ENCODE measurements around the gene ESR1. TPM values are rescaled to one million over a fixed set of nuclear protein-coding genes. Genes with fewer than 3 reads are reported as not detected.
"Not testable (repeated sequence)": the region's sequence is repeated elsewhere in the genome, so short reads cannot be mapped to it uniquely, and the experiment has no call there.

ESR1 gene
- total and polyA plus RNA-seq, 2 donors from 2014 or later, result 1.1 to 5.2 TPM

DNA sequence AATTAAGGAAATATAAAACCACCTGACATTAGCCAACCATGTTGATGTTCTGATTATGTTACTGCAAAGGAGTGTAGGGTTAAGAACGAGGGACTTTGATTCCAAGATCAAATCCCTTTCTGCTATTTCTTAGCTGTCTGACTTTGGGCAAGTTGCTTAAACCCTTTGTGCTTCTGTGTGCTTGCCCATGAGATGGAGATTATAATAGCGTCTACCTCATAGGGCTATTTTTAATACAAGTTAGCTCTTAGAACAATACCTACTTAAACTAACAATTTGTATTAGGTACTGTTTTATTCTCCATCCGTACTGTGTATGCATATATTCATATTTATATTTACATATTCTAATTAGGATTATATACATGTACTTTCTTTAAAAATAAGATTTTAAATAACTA, 263.8 kb downstream of the ESR1 start:
- TF ChIP-seq CTCF (IDR thresholded peaks at IDR 0.05; ENCODE audit: borderline replicate concordance, extremely low read depth, insufficient read depth), result no peak
- H3K27me3 ChIP-seq (ENCODE audit: control insufficient read depth, insufficient read depth, low read length), result no peaks in the 10 kb centered on the region
- H3K27ac ChIP-seq (ENCODE audit: low read depth in 2 of 2, low read length in 2 of 2), result no peak overlapping the region
- H3K4me1 ChIP-seq (ENCODE audit: control insufficient read depth in 2 of 3, insufficient read depth in 2 of 3, low read depth in 1 of 3, low read length in 3 of 3), result no peaks in the 10 kb centered on the region
- no peak overlapping the region for H3K4me3 ChIP-seq (ENCODE audit: low read length in 3 of 3)
- peaks cover 0 to 10% (median 0%) of the 10 kb centered on the region in 3 donors for H3K9me3 ChIP-seq (ENCODE audit: control insufficient read depth in 2 of 3, insufficient read depth in 1 of 3, low read length in 3 of 3)
- no peak overlapping the region for H3K9ac ChIP-seq (ENCODE audit: low read length in 3 of 3)
- no peaks in the 10 kb centered on the region for H3K36me3 ChIP-seq (ENCODE audit: control insufficient read depth in 2 of 3, insufficient read depth in 3 of 3, low read length in 3 of 3)
- intact Hi-C loops (cut with DNase I), result no loop called here
- FAIRE-seq (no peak), DNase-seq (no peak)

GRCh38 chr6:152071843-152072242, 264.4 kb downstream of the ESR1 start:
- no peak overlapping the region for H3K4me3 ChIP-seq (ENCODE audit: low read length in 3 of 3)
- no peak for TF ChIP-seq CTCF (IDR thresholded peaks at IDR 0.05; ENCODE audit: borderline replicate concordance, extremely low read depth, insufficient read depth)
- intact Hi-C loops (cut with DNase I), result no loop called here

DNA sequence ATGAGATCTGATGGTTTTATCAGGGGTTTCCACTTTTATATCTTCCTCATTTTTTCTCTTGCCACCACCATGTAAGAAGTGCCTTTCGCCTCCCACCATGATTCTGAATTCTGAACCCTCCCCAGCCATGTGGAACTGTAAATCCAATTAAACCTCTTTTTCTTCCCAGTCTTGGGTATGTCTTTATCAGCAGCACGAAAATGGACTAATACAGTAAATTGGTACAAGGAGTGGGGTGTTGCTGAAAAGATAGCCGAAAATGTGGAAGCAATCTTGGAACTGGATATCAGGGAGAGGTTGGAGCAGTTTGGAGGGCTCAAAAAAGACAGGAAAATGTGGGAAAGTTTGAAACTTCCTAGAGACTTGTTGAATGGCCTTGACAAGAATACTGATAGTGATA, 268.8 kb downstream of the ESR1 start:
- DNase-seq; H3K36me3 ChIP-seq (ENCODE audit: control insufficient read depth in 2 of 3, insufficient read depth in 3 of 3, low read length in 3 of 3); H3K9ac ChIP-seq (ENCODE audit: low read length in 3 of 3); intact Hi-C loops (cut with DNase I); FAIRE-seq; H3K27ac ChIP-seq (ENCODE audit: low read depth in 2 of 2, low read length in 2 of 2); H3K4me3 ChIP-seq (ENCODE audit: low read length in 3 of 3); H3K4me1 ChIP-seq (ENCODE audit: control insufficient read depth in 2 of 3, insufficient read depth in 2 of 3, low read depth in 1 of 3, low read length in 3 of 3); H3K27me3 ChIP-seq (ENCODE audit: control insufficient read depth, insufficient read depth, low read length): not testable (repeated sequence)
- H3K9me3 ChIP-seq (ENCODE audit: control insufficient read depth in 2 of 3, insufficient read depth in 1 of 3, low read length in 3 of 3), result peaks cover 0 to 13% (median 0%) of the 10 kb centered on the region in 3 donors

More at GRCh38 chr6:152071843-152072242, 264.4 kb downstream of the ESR1 start:
- Histone ChIP-seq H3K9me3 (ENCODE audit: control insufficient read depth in 2 of 3, insufficient read depth in 1 of 3, low read length in 3 of 3) (peaks cover 0 to 13% (median 0%) of the 10 kb centered on the region in 3 donors), H3K36me3 (ENCODE audit: control insufficient read depth in 2 of 3, insufficient read depth in 3 of 3, low read length in 3 of 3) (no peaks in the 10 kb centered on the region), H3K27me3 (ENCODE audit: control insufficient read depth, insufficient read depth, low read length) (no peaks in the 10 kb centered on the region), H3K9ac (ENCODE audit: low read length in 3 of 3) (no peak overlapping the region), H3K27ac (ENCODE audit: low read depth in 2 of 2, low read length in 2 of 2) (no peak overlapping the region), H3K4me1 (ENCODE audit: control insufficient read depth in 2 of 3, insufficient read depth in 2 of 3, low read depth in 1 of 3, low read length in 3 of 3) (no peaks in the 10 kb centered on the region)
- DNase-seq (no peak), FAIRE-seq (no peak)

DNA sequence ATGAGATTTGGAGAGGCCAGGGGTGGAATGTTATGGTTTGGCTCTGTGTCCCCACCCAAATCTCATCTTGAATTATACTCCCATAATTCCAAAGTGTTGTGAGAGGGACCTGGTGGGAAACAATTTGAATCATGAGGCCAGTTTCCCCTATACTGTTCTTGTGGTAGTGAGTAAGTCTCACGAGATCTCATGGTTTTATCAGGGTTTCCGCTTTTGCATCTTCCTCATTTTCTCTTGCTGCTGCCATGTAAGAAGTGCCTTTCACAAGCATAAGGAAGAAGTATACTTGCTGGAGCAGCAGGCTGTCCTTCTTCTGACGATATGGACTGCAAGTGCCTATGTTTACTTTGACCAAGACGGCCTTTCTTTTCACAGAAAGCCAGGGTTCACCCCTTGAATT, 270.5 kb downstream of the ESR1 start:
- peaks cover 0 to 13% (median 0%) of the 10 kb centered on the region in 3 donors for H3K9me3 ChIP-seq (ENCODE audit: control insufficient read depth in 2 of 3, insufficient read depth in 1 of 3, low read length in 3 of 3)
- intact Hi-C loops (cut with DNase I), result no loop called here
- no peaks in the 10 kb centered on the region for H3K4me1 ChIP-seq (ENCODE audit: control insufficient read depth in 2 of 3, insufficient read depth in 2 of 3, low read depth in 1 of 3, low read length in 3 of 3)
- H3K36me3 ChIP-seq (ENCODE audit: control insufficient read depth in 2 of 3, insufficient read depth in 3 of 3, low read length in 3 of 3), result no peaks in the 10 kb centered on the region
- no peak for TF ChIP-seq CTCF (IDR thresholded peaks at IDR 0.05; ENCODE audit: borderline replicate concordance, extremely low read depth, insufficient read depth)
- no peaks in the 10 kb centered on the region for H3K27me3 ChIP-seq (ENCODE audit: control insufficient read depth, insufficient read depth, low read length)
- FAIRE-seq, result no peak
- DNase-seq, result no peak
- H3K27ac ChIP-seq (ENCODE audit: low read depth in 2 of 2, low read length in 2 of 2), result no peak overlapping the region
- H3K9ac ChIP-seq (ENCODE audit: low read length in 3 of 3), result no peak overlapping the region
- H3K4me3 ChIP-seq (ENCODE audit: low read length in 3 of 3), result no peak overlapping the region

Measured in kidney (tissue), 14 donors.